RPMI8226 (cell line): ENCODE data around the gene HABP4.

Experiments used
- DNase-seq: peaks from one replicate; pipeline ENCODE4 v3.0.0-alpha.2; 2015

Gene HABP4

GRCh38 chr9:96524764-96525163 is 74.8 kb downstream of the HABP4 start:
- DNase-seq: no peak

GRCh38 chr9:96532173-96532572 is 82.2 kb downstream of the HABP4 start:
- DNase-seq: no peak

GRCh38 chr9:96540106-96540505 is 90.1 kb downstream of the HABP4 start:
- no peak for DNase-seq
